Stimulated activated CD4-positive, alpha-beta T cell treated with anti-CD3 and anti-CD28 coated beads, Interleukin-1b, Interleukin-23, amount 100 ng/mL, for 1 hour (primary cell): ENCODE results near the gene GDF2.

Source experiments
- DNase-seq, 2 donors: peaks; one replicate each; pipeline ENCODE4 v3.0.0-alpha.2; 2020; ENCODE audit warnings: low read depth in 2 of 2

The GDF2 gene

DNA sequence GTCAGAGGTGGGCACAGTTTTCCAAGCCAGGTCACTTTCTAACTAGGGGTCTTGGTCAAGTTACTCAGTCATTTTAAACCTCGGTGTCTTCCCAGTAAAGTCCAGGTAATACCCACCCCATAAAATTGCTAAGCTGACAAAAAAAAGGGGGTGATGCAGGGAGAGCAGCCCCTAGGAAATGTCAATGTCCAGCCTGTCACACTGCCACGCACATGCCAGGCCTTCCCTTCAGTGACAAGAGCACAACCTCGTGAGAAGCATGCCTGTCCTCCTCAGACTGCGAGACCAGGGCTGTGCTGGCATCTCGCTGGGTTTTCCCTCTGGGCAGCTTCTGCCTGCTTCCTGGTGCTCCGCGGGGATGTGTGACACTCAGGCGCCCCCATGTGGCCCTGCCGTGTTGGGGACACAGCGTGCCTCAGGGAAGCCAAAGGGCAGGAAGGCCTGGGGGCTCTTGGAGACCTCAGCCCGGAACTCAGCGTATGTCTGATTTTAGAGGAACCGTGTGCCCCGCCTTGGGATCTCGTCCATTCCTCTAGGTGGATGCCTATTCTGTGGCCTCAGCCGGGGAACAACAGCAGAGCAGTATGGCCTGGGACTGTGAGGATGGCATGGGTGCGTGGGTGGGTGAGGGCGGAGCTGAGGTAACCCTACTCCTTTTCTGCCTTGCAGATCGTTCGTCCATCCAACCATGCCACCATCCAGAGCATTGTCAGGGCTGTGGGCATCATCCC is 10.2 kb upstream of the GDF2 start:
- peak; percentile 71 to 75 for DNase-seq

DNA sequence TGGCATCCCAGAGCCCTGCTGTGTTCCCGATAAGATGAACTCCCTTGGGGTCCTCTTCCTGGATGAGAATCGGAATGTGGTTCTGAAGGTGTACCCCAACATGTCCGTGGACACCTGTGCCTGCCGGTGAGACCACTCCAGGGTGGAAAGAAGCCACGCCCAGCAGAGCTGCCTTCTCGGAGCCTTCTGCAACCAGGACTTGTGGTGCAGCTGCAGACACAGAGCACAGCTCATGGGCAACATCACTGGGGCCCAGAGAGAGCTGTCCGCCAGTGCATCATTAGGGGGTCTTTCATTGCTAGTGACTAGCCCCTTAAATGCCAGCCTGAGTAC is 9.6 kb upstream of the GDF2 start:
- DNase-seq, result no peak

DNA sequence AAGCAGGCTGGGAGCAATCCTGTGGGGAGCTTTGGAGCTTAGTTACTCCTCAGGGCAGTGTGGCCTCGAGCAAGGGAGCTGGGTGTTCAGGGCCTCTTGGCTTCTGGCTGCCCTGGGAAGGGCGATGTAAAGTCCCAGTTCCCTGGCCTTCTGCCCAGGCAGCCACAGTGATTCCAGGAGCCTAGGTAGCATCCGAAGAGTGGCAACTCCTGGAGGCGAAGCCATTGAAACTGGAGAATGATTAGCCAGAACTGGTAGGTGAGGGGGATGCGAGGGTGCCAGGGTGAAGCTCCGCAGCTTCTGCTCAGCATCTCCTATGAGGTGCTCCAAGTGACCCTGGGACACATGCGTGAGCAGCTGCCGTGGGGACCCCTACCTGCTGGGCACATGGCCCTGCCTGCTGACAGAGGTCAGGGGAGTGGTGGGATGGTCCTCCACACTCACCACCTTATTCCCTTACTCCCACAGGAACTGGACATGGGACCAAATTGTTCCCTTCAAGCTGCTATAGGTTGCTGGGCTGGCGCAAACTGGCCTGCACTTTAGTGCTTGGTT is 7.8 kb upstream of the GDF2 start:
- DNase-seq, result no peak

DNA sequence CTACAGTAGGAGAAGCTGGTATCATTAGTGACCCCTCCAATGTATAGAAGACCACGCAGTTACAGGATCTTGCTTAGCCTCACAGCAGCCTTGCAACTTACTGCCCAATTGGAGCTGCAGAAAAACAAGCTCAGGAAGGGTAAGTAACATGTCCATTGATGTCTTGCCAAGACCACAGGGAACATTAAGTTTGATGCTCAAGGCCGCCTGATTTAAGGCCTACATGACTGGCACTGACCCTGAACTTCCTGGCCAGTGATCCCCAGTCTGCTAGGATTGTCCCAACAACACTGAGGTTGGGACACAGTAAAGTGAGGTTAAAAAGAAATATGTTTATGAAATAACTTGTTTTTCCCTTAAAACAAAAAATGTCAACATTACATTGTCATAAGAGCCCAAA is 6.8 kb upstream of the GDF2 start:
- DNase-seq, result no peak

DNA sequence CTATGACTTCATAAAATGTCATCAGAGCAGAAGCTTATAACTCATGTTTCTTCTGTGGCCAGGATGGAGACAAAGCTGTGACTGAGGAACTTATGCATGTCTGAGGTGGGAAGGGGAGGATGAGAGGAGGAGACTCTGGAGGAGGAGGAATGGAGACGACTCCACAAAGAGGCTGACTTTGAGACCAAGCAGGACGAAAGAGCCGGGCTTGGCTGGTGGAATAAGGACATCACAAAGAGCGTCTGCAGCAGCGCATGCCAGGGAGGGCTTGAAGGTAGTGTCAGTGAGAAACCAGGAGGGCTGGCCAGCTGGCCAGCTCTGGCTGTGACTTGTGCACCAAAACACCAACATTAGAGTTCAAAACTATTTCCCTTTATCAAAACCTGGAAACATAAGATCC is 6.1 kb upstream of the GDF2 start:
- DNase-seq, result no peak

DNA sequence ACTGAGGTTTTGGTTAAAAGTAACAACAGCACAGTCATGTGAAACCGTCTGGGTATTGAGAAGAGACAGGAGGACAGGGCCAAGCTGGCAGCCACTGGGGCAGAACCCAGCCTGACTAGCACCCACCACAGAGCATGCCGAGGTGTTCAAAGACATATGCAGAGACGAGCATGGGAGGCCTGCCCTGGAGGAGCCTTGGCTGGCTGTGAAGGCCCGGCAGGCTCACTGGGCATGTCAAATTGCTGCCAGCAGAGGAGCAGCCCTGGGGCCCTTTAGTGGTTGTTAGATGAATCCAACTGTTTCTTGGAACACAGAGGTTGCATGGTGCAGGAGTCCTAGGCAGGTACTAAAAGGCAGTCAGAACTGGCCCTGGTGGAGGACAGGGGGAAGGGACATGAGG is 5.0 kb upstream of the GDF2 start:
- no peak for DNase-seq

DNA sequence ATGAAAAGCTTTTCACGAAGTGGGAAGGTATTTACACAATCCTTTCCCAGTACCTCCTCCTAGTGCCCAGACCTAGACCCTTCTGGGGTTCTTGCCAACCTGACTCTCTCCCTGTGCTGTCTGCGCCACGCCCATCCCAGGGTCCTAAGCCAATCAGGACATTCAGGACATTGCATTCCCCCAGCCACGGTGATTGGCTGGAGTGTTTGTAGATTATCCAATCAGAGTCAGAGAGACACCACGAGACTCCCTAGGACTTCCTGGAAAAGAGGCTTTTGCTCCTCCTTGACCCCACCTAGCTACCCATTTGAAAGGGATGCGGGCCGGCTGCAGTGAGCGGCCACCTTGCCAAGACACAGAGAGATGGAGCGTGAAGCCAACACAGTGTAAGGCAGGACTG is 3.5 kb upstream of the GDF2 start:
- no peak for DNase-seq

DNA sequence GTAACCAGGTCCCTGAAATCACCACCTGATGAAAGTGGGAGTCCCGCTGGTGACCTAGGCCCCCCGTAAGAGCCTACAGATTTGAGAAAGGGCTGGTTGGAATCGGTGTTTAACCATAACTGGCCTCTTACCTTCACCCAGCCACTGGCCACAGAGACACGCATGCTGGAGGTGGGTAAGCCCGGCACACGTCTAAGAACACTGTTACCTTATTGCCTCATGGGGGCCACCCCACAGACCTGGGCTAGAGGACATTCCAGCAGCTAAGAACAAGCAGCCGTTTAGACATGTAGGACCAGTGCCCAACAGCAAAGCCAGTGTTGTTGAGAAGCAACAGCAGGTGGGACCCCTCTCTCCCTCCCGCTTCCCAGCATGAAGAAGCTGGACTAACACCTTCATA is 2.5 kb upstream of the GDF2 start:
- DNase-seq, result no peak

DNA sequence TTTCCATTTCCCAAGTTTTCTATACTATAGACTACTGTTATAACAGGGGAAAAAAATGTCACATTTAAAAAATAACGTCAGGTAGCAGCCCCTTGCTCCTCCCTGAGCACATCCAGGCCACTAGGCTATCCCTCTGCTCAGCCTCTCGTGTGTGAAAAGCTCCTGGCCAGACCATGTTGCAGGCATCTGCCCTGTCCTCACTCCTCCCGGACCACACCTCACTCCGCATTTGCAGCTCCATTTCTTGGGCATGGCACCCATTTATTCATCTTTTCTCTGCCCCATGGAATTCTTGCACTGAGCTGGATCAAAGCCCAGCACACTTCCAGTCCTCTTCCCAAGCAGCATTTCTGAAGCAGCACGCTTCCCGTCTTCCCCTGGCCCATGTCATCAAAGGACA is 1.4 kb upstream of the GDF2 start:
- no peak for DNase-seq

DNA sequence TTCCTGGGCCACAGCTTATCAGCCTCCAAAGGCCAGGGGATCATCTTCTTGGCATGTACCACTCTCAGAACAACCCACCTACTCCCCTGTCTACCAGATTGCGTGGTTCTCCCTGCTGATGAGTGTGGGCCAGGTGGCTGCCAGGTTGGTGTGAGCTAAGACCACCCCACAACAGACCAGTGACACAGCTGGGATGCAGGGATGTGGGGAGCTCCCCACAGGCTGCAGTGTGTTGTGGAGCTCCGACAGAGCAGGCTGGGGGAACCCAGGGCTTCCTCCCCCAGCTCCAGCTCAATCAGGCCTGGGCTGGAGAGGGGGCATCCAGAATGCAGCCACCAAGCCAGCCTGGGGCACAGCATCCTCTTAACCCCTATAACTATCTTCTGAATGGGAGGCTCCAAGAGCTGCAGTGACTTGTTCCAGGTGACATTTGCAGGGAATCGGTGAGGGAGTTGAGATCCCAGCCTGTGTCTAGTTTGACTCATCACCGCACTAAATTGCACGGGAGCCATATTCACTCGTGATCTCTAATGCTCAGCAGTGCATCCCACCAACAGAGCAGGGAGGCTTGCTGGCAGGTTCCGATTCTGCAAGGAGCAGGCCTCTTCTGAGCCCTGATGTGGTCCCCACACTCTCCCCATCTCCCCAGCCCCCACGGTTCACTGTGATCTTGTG is 596 bp upstream of the GDF2 start:
- no peak for DNase-seq

DNA sequence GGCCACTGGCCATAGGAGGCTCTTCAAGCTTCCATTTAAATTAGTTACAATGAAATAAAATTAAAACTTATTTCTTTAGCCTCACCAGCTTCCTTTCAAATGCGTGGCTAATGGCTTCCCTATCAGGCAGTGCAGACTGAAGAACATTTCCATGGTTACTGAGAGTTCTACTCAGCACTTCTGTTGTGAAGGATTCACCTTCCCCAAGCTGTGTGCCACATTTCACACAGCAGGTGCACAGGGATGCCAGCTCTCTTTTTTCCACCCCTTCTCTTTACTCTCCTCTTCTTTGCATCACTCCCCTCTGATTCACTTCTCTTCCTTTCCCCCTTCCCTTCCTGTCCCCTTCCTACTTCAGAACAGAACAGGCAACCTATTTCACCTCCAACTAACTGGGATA is 833 bp downstream of the GDF2 start:
- DNase-seq, result no peak

DNA sequence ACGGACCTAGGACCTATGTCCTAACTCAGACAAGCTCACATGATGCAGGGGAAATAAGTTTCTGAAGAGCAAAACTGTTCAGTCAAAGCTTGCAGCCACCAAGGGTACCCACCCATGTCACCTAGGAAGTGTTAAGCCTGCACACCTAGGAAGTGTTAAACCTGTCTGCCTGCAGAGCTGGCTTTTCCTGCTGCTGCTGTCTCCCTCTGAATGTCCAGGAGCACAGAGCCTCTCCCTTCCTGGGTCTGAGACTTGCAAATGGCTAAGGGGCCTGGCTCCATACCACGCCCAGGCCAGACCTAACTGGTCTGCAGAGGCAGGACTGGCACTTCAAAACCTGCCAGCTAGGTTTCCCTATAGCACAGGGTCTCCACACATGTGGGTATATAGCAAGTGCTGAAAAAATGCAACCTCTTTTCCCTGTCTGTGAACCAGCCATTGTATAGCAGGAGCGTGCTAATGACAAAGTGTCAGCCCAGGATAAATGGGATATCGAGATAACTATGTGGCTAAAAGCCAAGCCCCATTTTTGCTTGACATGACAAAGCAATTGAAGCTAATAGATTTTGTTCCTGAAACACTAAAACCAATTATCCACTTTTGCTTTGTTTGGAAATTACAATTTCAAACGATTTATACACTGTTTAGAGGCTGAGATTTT is 1.5 kb downstream of the GDF2 start:
- DNase-seq, result no peak

DNA sequence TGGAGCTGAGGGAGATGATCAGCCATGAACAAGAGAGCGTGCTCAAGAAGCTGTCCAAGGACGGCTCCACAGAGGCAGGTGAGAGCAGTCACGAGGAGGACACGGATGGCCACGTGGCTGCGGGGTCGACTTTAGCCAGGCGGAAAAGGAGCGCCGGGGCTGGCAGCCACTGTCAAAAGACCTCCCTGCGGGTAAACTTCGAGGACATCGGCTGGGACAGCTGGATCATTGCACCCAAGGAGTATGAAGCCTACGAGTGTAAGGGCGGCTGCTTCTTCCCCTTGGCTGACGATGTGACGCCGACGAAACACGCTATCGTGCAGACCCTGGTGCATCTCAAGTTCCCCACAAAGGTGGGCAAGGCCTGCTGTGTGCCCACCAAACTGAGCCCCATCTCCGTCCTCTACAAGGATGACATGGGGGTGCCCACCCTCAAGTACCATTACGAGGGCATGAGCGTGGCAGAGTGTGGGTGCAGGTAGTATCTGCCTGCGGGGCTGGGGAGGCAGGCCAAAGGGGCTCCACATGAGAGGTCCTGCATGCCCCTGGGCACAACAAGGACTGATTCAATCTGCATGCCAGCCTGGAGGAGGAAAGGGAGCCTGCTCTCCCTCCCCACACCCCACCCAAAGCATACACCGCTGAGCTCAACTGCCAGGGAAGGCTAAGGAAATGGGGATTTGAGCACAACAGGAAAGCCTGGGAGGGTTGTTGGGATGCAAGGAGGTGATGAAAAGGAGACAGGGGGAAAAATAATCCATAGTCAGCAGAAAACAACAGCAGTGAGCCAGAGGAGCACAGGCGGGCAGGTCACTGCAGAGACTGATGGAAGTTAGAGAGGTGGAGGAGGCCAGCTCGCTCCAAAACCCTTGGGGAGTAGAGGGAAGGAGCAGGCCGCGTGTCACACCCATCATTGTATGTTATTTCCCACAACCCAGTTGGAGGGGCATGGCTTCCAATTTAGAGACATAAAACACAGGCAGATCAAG is 3.3 kb downstream of the GDF2 start:
- DNase-seq, result no peak

DNA sequence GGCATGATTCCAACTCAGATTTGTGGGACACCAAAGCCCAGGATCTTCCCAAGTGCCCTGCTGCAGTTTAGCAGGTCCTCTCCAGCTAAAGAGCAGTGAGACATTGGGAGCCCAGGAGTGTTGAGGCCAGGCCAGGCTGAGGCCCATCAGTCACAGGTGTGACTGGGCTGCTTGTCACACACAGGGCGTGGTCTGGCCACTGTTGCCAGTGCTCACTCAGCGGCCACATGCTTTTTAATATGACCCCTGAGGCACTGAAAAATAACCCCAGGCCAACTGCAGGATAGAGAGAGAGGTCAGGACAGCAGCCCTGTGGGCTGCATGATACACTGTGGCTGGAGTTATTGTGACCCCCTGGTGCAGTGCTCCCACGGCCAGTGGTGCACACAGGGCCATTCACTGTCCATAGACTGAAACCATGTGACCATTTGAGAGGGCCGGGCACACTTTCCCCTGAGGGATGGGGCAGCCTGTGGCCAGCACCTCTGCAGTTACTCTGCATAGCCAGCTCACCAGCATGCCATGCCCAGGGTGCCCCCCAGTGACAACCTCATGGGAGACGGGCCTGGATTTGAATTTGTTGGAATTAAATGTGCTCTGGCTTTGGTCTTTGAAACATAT is 4.2 kb downstream of the GDF2 start:
- DNase-seq, result no peak

DNA sequence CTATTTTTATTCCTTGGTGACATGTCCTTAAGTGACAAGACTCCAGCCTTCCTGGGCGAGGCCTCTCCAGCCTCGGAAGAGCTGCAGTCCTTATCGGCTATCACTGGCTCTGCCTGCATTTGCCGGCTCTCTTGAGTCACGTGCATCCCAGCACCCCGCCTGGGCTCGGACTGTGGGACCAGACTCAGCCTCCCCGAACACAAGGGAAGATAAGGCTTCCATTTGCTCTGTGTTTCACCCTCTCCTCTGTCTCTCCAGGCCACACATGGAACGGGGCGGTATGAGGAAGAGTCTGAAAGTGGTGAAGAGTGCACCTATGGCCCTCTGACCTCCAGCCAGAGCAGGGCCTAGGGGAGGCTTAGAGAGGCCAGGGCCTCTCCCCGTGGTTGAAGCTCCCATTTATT is 4.7 kb downstream of the GDF2 start:
- no peak for DNase-seq

DNA sequence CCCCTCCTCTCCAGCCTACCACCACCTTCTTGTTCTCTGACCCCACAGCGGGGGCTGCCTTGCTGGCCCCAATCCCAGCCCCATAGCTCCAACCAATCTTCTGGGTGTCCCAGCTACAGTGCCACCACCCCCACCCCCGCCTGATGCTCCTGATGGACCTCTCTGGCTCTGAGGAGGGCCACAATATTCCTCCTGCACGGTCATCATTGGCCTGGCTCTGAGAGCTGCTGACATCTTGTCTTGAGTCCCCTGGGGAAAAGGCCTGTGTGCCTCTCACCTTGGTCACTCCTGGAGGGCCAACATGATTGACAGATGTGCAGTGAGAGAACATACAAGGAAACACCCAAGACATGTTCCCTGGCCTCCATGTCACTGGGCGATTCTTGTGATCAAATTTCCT is 7.6 kb downstream of the GDF2 start:
- DNase-seq, result no peak

DNA sequence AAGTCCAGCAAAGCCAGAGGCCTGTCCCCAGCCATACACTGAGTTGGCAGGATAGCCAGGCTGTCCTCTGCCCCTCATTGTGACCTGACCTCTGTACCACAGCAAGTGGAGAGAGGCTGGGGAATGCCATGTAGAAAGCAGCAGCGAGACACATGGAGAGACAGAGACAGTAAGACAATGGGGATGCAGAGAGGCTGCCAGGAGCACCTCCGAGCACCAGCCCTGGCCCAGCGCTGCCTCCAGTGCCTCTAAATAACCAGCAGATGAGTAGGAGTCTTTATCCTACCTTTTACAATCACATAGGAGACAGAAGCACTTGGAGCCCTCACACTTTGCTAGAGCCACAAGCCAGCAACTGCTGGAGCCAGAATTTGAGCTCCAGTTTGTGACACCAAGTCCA is 8.1 kb downstream of the GDF2 start:
- no peak for DNase-seq

DNA sequence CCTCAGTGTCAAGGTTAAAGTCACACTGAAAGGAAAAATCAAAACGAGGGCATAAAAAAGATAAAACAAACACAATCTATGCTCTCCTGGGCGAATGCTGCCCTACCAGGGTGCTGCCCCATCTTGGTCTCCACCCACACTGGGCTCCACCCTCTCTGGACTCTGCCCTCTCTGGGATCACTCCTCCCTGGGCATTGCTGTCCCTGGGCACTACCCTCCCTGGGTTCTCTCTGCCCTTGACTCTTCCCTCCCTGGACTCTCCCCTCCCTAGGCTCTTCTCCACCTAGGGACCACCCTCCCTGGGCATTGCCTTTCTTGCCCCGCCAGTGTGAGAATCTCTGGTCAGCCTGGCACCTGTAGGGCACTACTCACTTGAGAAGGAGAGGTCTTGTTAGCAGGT is 8.6 kb downstream of the GDF2 start:
- no peak for DNase-seq

DNA sequence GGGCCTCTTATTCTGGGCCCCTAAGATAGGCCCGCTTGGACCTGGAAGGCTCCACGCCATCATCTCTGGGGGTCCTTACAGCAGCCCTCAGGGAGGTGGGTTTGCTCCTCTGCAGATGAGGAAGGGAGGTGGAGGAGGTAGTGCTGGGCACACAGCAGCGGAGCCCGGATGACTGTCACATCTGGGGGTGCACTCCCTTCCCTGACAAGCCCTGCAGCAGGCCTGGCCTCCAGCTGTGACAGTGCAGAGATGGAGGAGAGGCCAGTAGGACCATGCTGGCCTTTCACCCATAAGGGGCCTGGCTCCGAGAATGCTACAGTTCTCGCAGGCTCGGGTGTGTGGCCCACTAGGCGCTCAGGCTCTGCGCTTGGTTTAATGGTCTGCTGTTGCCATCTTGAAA is 9.2 kb downstream of the GDF2 start:
- no peak for DNase-seq

DNA sequence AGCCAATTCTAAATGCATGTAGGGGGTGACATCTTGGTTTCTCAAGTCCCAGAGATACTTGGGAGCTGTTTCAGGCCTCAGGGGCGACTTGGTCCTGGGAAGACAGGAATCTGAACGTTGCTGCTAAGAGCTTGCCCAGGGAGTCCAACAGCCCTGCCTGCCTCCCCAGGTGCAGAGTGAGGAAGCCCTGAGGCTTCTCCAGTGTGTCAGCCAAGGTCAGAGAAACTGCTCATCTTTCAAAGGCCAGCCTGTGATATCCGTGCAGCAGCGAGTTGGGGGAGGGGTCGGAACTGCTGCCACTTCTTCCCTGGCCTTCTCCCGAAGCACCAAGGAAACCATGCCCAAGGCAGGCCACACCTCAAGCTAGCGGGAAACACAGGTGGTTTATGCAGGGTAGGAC is 9.7 kb downstream of the GDF2 start:
- no peak for DNase-seq

DNA sequence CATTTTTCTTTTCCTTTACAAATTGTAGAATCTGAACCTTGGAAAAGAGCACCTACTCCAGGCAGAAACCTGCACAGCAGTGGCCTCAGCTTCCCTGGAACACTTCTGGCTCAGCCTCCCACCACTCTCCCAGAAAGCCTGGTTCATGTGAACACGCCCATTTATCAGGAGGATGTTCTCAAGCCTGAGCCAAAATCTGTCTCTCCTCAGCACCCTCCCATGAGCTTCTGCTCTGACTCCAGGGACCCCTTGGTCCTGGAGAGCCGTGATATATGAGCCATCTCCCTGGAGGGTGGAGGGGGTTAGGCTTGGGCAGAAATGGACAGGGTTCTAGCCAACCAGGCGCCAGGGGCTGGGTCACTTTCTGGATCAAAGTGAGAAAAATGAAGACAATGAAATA is 10.1 kb downstream of the GDF2 start:
- DNase-seq, result no peak

DNA sequence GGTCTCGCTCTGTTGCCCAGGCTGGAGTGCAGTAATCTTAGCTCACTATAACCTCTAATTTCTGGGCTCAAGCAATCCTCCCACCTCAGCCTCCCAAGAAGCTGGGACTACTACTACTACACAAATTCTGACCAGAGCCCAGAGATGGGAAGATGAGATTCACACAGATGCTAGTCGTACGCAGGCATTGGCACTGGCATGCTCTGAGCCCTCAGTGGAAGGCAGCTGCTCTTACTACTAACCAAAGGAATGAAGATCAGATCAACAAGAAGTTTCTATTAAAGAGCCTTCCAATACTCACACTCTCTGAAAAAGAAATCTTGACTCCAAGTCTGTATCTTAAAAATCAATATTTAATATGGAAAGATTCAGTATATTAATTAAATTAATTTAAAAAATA is 10.7 kb downstream of the GDF2 start:
- no peak for DNase-seq
